ENCODE data around the gene DENND1A.
"Not testable (repeated sequence)": the region's sequence is repeated elsewhere in the genome, so short reads cannot be mapped to it uniquely, and the experiment has no call there.

DENND1A gene

GRCh38 chr9:123447934-123448646 lies 481.8 kb downstream of the DENND1A start:
- in situ Hi-C loops (cut with MboI; ENCODE audit: low sequenced_read_pairs), result no loop called here

GRCh38 chr9:123445981-123446610 lies 483.8 kb downstream of the DENND1A start:
- in situ Hi-C loops (cut with MboI; ENCODE audit: low sequenced_read_pairs), result no loop called here

GRCh38 chr9:123445116-123445515 lies 484.8 kb downstream of the DENND1A start:
- in situ Hi-C loops (cut with MboI; ENCODE audit: low sequenced_read_pairs), result no loop called here

- in situ Hi-C loops (cut with MboI; ENCODE audit: low sequenced_read_pairs), result no loop called here
Observed at GRCh38 chr9:123441769-123442168, 488.2 kb downstream of the DENND1A start.

- in situ Hi-C loops (cut with MboI; ENCODE audit: low sequenced_read_pairs), result no loop called here
Observed at GRCh38 chr9:123440256-123440655, 489.7 kb downstream of the DENND1A start.

GRCh38 chr9:123438821-123439220 lies 491.1 kb downstream of the DENND1A start:
- in situ Hi-C loops (cut with MboI; ENCODE audit: low sequenced_read_pairs), result no loop called here

- in situ Hi-C loops (cut with MboI; ENCODE audit: low sequenced_read_pairs), result no loop called here
Observed at GRCh38 chr9:123438321-123438720, 491.6 kb downstream of the DENND1A start.

GRCh38 chr9:123437201-123437600 lies 492.7 kb downstream of the DENND1A start:
- in situ Hi-C loops (cut with MboI; ENCODE audit: low sequenced_read_pairs), result no loop called here

GRCh38 chr9:123435471-123435870 lies 494.5 kb downstream of the DENND1A start:
- in situ Hi-C loops (cut with MboI; ENCODE audit: low sequenced_read_pairs), result no loop called here

GRCh38 chr9:123434619-123435240 lies 495.2 kb downstream of the DENND1A start:
- in situ Hi-C loops (cut with MboI; ENCODE audit: low sequenced_read_pairs), result no loop called here

- in situ Hi-C loops (cut with MboI; ENCODE audit: low sequenced_read_pairs), result no loop called here
Observed at GRCh38 chr9:123432331-123433236, 497.3 kb downstream of the DENND1A start.

GRCh38 chr9:123431581-123431980 lies 498.3 kb downstream of the DENND1A start:
- in situ Hi-C loops (cut with MboI; ENCODE audit: low sequenced_read_pairs), result no loop called here

GRCh38 chr9:123428450-123428849 lies 501.5 kb downstream of the DENND1A start:
- in situ Hi-C loops (cut with MboI; ENCODE audit: low sequenced_read_pairs), result not testable (repeated sequence)

GRCh38 chr9:123426406-123426805 lies 503.5 kb downstream of the DENND1A start:
- in situ Hi-C loops (cut with MboI; ENCODE audit: low sequenced_read_pairs), result no loop called here

- in situ Hi-C loops (cut with MboI; ENCODE audit: low sequenced_read_pairs), result no loop called here
Observed at GRCh38 chr9:123425836-123426365, 504.0 kb downstream of the DENND1A start.

- in situ Hi-C loops (cut with MboI; ENCODE audit: low sequenced_read_pairs), result no loop called here
Observed at GRCh38 chr9:123425261-123425821, 504.6 kb downstream of the DENND1A start.

GRCh38 chr9:123424552-123425225 lies 505.2 kb downstream of the DENND1A start:
- in situ Hi-C loops (cut with MboI; ENCODE audit: low sequenced_read_pairs), result no loop called here

- in situ Hi-C loops (cut with MboI; ENCODE audit: low sequenced_read_pairs), result no loop called here
Observed at GRCh38 chr9:123424131-123424530, 505.8 kb downstream of the DENND1A start.

- in situ Hi-C loops (cut with MboI; ENCODE audit: low sequenced_read_pairs), result no loop called here
Observed at GRCh38 chr9:123423311-123423640, 506.6 kb downstream of the DENND1A start.
